ENCODE measurements around the gene MRPL55.

Gene MRPL55

GRCh38 chr1:228098323-228098931 is 10.7 kb downstream of the MRPL55 start:
- DNase-seq: no peak

GRCh38 chr1:228097333-228098081 is 11.6 kb downstream of the MRPL55 start:
- DNase-seq: no peak

GRCh38 chr1:228096416-228097332 is 12.4 kb downstream of the MRPL55 start:
- DNase-seq: no peak

GRCh38 chr1:228095938-228096337 is 13.2 kb downstream of the MRPL55 start:
- DNase-seq: no peak

- DNase-seq: no peak
Observed at GRCh38 chr1:228095161-228095560, 13.9 kb downstream of the MRPL55 start.

GRCh38 chr1:228094432-228095016 is 14.6 kb downstream of the MRPL55 start:
- no peak for DNase-seq

- DNase-seq: no peak
Observed at GRCh38 chr1:228093050-228093906, 15.8 kb downstream of the MRPL55 start.

GRCh38 chr1:228092342-228093049 is 16.6 kb downstream of the MRPL55 start:
- DNase-seq: no peak

GRCh38 chr1:228091084-228091483 is 18.0 kb downstream of the MRPL55 start:
- no peak for DNase-seq

GRCh38 chr1:228090613-228091081 is 18.5 kb downstream of the MRPL55 start:
- no peak for DNase-seq

- DNase-seq: no peak
Observed at GRCh38 chr1:228089519-228090380, 19.3 kb downstream of the MRPL55 start.

- no peak for DNase-seq
Observed at GRCh38 chr1:228088586-228089498, 20.3 kb downstream of the MRPL55 start.

GRCh38 chr1:228087771-228088251 is 21.3 kb downstream of the MRPL55 start:
- no peak for DNase-seq

GRCh38 chr1:228085287-228085951 is 23.7 kb downstream of the MRPL55 start:
- no peak for DNase-seq

GRCh38 chr1:228084797-228085196 is 24.3 kb downstream of the MRPL55 start:
- DNase-seq: no peak

GRCh38 chr1:228084325-228084724 is 24.8 kb downstream of the MRPL55 start:
- DNase-seq: no peak

GRCh38 chr1:228083871-228084278 is 25.2 kb downstream of the MRPL55 start:
- DNase-seq: no peak

Measured in NCI-H1930 (cell line).